ENCODE data around the gene HSP90AB1.

The HSP90AB1 gene

DNA sequence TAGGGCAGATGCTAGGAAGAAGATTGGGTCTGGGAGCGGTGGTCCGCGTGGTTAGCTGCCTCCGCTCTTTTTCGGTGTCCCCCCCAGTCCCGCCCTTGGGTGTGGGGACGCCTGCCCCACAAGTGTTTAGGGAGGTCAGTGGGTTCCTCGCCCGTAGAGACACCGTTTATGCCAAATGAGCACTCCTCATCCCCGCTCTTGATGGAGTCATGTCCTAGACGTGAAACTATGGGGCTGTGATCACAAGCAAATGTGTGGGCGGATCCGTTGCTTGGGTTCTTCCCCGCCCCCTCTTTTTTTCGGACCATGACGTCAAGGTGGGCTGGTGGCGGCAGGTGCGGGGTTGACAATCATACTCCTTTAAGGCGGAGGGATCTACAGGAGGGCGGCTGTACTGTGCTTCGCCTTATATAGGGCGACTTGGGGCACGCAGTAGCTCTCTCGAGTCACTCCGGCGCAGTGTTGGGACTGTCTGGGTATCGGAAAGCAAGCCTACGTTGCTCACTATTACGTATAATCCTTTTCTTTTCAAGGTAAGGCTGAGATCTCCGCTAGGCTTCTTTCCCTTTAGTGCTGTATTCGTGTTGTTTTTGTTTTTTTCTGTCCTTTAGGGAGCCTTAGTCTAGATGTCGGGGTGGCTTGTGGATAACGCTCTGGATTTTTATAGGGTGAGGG is at the start of gene HSP90AB1 (continued):
- TF ChIP-seq ZNF221 (tag by site-specific recombination; IDR thresholded peaks at IDR 0.05; ENCODE audit: borderline replicate concordance), result no peak
- no peak for TF ChIP-seq ZNF211 (tag by site-specific recombination; IDR thresholded peaks at IDR 0.05; ENCODE audit: low read depth)
- TF ChIP-seq, protein P1, sequence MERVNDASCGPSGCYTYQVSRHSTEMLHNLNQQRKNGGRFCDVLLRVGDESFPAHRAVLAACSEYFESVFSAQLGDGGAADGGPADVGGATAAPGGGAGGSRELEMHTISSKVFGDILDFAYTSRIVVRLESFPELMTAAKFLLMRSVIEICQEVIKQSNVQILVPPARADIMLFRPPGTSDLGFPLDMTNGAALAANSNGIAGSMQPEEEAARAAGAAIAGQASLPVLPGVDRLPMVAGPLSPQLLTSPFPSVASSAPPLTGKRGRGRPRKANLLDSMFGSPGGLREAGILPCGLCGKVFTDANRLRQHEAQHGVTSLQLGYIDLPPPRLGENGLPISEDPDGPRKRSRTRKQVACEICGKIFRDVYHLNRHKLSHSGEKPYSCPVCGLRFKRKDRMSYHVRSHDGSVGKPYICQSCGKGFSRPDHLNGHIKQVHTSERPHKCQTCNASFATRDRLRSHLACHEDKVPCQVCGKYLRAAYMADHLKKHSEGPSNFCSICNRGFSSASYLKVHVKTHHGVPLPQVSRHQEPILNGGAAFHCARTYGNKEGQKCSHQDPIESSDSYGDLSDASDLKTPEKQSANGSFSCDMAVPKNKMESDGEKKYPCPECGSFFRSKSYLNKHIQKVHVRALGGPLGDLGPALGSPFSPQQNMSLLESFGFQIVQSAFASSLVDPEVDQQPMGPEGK (tag by site-specific recombination; IDR thresholded peaks at IDR 0.05), result no peak; the same call in none of the 2 replicates
- no peak; the same call in 1 of the 2 replicates for TF ChIP-seq ZXDB (tag by site-specific recombination; IDR thresholded peaks at IDR 0.05)
- TF ChIP-seq, protein P2, sequence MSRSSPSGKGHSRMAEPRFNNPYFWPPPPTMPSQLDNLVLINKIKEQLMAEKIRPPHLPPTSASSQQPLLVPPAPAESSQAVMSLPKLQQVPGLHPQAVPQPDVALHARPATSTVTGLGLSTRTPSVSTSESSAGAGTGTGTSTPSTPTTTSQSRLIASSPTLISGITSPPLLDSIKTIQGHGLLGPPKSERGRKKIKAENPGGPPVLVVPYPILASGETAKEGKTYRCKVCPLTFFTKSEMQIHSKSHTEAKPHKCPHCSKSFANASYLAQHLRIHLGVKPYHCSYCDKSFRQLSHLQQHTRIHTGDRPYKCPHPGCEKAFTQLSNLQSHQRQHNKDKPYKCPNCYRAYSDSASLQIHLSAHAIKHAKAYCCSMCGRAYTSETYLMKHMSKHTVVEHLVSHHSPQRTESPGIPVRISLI (tag by site-specific recombination; IDR thresholded peaks at IDR 0.05), result peak; percentile 78
- TF ChIP-seq RBAK (tag by site-specific recombination; IDR thresholded peaks at IDR 0.05), result 0 out of 2 replicates have a peak, but pooled peaks have one; percentile 11
- TF ChIP-seq, protein P3, sequence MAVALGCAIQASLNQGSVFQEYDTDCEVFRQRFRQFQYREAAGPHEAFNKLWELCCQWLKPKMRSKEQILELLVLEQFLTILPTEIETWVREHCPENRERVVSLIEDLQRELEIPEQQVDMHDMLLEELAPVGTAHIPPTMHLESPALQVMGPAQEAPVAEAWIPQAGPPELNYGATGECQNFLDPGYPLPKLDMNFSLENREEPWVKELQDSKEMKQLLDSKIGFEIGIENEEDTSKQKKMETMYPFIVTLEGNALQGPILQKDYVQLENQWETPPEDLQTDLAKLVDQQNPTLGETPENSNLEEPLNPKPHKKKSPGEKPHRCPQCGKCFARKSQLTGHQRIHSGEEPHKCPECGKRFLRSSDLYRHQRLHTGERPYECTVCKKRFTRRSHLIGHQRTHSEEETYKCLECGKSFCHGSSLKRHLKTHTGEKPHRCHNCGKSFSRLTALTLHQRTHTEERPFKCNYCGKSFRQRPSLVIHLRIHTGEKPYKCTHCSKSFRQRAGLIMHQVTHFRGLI (tag by site-specific recombination; IDR thresholded peaks at IDR 0.05), result no peak
- TF ChIP-seq GLI2 (tag by site-specific recombination; IDR thresholded peaks at IDR 0.05; ENCODE audit: borderline replicate concordance, low read depth), result no peak; the same call in 1 of the 2 replicates
- TF ChIP-seq ZNF624 (tag by site-specific recombination; IDR thresholded peaks at IDR 0.05), result peak; percentile 80; the same call in 1 of the 2 replicates
- TF ChIP-seq ZSCAN16 (tag by site-specific recombination; IDR thresholded peaks at IDR 0.05), result 0 out of 2 replicates have a peak, but pooled peaks have one; percentile 7
- TF ChIP-seq ZFHX2 (tag by site-specific recombination; conservative IDR thresholded peaks at IDR 0.05), result peak; percentile 73
- TF ChIP-seq ZNF121 (tag by site-specific recombination; IDR thresholded peaks at IDR 0.05), result 0 out of 2 replicates have a peak, but pooled peaks have one; percentile 5
- TF ChIP-seq ZNF549 (tag by site-specific recombination; IDR thresholded peaks at IDR 0.05), result no peak
- TF ChIP-seq ZNF341 (tag by site-specific recombination; IDR thresholded peaks at IDR 0.05; ENCODE audit: low read depth), result no peak
- 0 out of 2 replicates have a peak, but pooled peaks have one; percentile 15 for TF ChIP-seq ZBTB1 (tag by site-specific recombination; IDR thresholded peaks at IDR 0.05)
- TF ChIP-seq ZNF530 (tag by site-specific recombination; IDR thresholded peaks at IDR 0.05; ENCODE audit: low read depth), result 0 out of 2 replicates have a peak, but pooled peaks have one; percentile 37
- TF ChIP-seq, protein P4, sequence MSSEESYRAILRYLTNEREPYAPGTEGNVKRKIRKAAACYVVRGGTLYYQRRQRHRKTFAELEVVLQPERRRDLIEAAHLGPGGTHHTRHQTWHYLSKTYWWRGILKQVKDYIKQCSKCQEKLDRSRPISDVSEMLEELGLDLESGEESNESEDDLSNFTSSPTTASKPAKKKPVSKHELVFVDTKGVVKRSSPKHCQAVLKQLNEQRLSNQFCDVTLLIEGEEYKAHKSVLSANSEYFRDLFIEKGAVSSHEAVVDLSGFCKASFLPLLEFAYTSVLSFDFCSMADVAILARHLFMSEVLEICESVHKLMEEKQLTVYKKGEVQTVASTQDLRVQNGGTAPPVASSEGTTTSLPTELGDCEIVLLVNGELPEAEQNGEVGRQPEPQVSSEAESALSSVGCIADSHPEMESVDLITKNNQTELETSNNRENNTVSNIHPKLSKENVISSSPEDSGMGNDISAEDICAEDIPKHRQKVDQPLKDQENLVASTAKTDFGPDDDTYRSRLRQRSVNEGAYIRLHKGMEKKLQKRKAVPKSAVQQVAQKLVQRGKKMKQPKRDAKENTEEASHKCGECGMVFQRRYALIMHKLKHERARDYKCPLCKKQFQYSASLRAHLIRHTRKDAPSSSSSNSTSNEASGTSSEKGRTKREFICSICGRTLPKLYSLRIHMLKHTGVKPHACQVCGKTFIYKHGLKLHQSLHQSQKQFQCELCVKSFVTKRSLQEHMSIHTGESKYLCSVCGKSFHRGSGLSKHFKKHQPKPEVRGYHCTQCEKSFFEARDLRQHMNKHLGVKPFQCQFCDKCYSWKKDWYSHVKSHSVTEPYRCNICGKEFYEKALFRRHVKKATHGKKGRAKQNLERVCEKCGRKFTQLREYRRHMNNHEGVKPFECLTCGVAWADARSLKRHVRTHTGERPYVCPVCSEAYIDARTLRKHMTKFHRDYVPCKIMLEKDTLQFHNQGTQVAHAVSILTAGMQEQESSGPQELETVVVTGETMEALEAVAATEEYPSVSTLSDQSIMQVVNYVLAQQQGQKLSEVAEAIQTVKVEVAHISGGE (tag by site-specific recombination; conservative IDR thresholded peaks at IDR 0.05; ENCODE audit: low read depth), result peak; percentile 22; the same call in 1 of the 2 replicates
- TF ChIP-seq, protein P5, sequence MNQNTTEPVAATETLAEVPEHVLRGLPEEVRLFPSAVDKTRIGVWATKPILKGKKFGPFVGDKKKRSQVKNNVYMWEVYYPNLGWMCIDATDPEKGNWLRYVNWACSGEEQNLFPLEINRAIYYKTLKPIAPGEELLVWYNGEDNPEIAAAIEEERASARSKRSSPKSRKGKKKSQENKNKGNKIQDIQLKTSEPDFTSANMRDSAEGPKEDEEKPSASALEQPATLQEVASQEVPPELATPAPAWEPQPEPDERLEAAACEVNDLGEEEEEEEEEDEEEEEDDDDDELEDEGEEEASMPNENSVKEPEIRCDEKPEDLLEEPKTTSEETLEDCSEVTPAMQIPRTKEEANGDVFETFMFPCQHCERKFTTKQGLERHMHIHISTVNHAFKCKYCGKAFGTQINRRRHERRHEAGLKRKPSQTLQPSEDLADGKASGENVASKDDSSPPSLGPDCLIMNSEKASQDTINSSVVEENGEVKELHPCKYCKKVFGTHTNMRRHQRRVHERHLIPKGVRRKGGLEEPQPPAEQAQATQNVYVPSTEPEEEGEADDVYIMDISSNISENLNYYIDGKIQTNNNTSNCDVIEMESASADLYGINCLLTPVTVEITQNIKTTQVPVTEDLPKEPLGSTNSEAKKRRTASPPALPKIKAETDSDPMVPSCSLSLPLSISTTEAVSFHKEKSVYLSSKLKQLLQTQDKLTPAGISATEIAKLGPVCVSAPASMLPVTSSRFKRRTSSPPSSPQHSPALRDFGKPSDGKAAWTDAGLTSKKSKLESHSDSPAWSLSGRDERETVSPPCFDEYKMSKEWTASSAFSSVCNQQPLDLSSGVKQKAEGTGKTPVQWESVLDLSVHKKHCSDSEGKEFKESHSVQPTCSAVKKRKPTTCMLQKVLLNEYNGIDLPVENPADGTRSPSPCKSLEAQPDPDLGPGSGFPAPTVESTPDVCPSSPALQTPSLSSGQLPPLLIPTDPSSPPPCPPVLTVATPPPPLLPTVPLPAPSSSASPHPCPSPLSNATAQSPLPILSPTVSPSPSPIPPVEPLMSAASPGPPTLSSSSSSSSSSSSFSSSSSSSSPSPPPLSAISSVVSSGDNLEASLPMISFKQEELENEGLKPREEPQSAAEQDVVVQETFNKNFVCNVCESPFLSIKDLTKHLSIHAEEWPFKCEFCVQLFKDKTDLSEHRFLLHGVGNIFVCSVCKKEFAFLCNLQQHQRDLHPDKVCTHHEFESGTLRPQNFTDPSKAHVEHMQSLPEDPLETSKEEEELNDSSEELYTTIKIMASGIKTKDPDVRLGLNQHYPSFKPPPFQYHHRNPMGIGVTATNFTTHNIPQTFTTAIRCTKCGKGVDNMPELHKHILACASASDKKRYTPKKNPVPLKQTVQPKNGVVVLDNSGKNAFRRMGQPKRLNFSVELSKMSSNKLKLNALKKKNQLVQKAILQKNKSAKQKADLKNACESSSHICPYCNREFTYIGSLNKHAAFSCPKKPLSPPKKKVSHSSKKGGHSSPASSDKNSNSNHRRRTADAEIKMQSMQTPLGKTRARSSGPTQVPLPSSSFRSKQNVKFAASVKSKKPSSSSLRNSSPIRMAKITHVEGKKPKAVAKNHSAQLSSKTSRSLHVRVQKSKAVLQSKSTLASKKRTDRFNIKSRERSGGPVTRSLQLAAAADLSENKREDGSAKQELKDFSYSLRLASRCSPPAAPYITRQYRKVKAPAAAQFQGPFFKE (tag by site-specific recombination; IDR thresholded peaks at IDR 0.05; ENCODE audit: borderline replicate concordance), result no peak
- TF ChIP-seq OSR2 (tag by site-specific recombination; IDR thresholded peaks at IDR 0.05), result peak; percentile 34; the same call in 1 of the 2 replicates
- TF ChIP-seq ZNF529 (tag by site-specific recombination; IDR thresholded peaks at IDR 0.05; ENCODE audit: insufficient replicate concordance), result no peak
- TF ChIP-seq, protein P6, sequence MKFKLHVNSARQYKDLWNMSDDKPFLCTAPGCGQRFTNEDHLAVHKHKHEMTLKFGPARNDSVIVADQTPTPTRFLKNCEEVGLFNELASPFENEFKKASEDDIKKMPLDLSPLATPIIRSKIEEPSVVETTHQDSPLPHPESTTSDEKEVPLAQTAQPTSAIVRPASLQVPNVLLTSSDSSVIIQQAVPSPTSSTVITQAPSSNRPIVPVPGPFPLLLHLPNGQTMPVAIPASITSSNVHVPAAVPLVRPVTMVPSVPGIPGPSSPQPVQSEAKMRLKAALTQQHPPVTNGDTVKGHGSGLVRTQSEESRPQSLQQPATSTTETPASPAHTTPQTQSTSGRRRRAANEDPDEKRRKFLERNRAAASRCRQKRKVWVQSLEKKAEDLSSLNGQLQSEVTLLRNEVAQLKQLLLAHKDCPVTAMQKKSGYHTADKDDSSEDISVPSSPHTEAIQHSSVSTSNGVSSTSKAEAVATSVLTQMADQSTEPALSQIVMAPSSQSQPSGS (tag by site-specific recombination; IDR thresholded peaks at IDR 0.05; ENCODE audit: low read depth), result peak; percentile 96
